Esophagus mucosa (tissue), 1 donor: ENCODE measurements around the gene CYTH4. TPM values are rescaled to one million over a fixed set of nuclear protein-coding genes. Genes with fewer than 3 reads are reported as not detected.
"Not testable (repeated sequence)": the region's sequence is repeated elsewhere in the genome, so short reads cannot be mapped to it uniquely, and the experiment has no call there.

Experiments used
- ATAC-seq: fragments of 200-7000 bp; cut with Tn5 transposase; one replicate; pipeline ENCODE4 v1.9.1; 2020
- total RNA-seq: library from RNA; stranded (reverse); gene quantifications from one replicate; pipeline ENCODE4 v1.2.4, GENCODE V29; 2023
- donor health status: DM: yes; HTN: yes; CAD: no.

CYTH4 gene
- total RNA-seq, 1 donor from 2014 or later = 1.6 TPM

- no peak for ATAC-seq
Measured at GRCh38 chr22:37310815-37311595, 28.7 kb downstream of the CYTH4 start.

GRCh38 chr22:37311761-37312312 is 29.5 kb downstream of the CYTH4 start:
- ATAC-seq = no peak

- no peak for ATAC-seq
Measured at GRCh38 chr22:37312549-37313183, 30.4 kb downstream of the CYTH4 start.

- ATAC-seq = no peak
Measured at GRCh38 chr22:37313376-37314314, 31.3 kb downstream of the CYTH4 start.

GRCh38 chr22:37314315-37315074 is 32.2 kb downstream of the CYTH4 start:
- ATAC-seq = no peak

- ATAC-seq = no peak
Measured at GRCh38 chr22:37316405-37316804, 34.1 kb downstream of the CYTH4 start.

GRCh38 chr22:37316875-37317371 is 34.6 kb downstream of the CYTH4 start:
- ATAC-seq = peak; percentile 77

- no peak for ATAC-seq
Measured at GRCh38 chr22:37317698-37318210, 35.4 kb downstream of the CYTH4 start.

- ATAC-seq = no peak
Measured at GRCh38 chr22:37318364-37319109, 36.2 kb downstream of the CYTH4 start.

- no peak for ATAC-seq
Measured at GRCh38 chr22:37319469-37319868, 37.2 kb downstream of the CYTH4 start.

- ATAC-seq = no peak
Measured at GRCh38 chr22:37320726-37321677, 38.7 kb downstream of the CYTH4 start.

GRCh38 chr22:37324340-37325038 is 42.2 kb downstream of the CYTH4 start:
- no peak for ATAC-seq

- no peak for ATAC-seq
Measured at GRCh38 chr22:37325039-37325395, 42.7 kb downstream of the CYTH4 start.

- no peak for ATAC-seq
Measured at GRCh38 chr22:37326726-37327125, 44.4 kb downstream of the CYTH4 start.

GRCh38 chr22:37328017-37328416 is 45.7 kb downstream of the CYTH4 start:
- ATAC-seq = peak; percentile 72

- ATAC-seq = not testable (repeated sequence)
Measured at GRCh38 chr22:37328538-37329237, 46.4 kb downstream of the CYTH4 start.

- peak; percentile 28 for ATAC-seq
Measured at GRCh38 chr22:37329238-37330140, 47.2 kb downstream of the CYTH4 start.
